GM19467 (cell line): ENCODE measurements around the gene CDKN2C.
"Not testable (repeated sequence)": the region's sequence is repeated elsewhere in the genome, so short reads cannot be mapped to it uniquely, and the experiment has no call there.

Experiments used
- ATAC-seq: cut with Tn5 transposase; IDR thresholded peaks from one replicate; pipeline ENCODE4 v1.9.1; 2021; ENCODE audit warnings: mild to moderate bottlenecking, moderate library complexity; ENCODE audit not compliant: unreplicated experiment

CDKN2C gene

GRCh38 chr1:50969611-50970508 is at the start of gene CDKN2C:
Gene CDKN2C (plus strand): TSS chr1:50970245. CDS start chr1:50970369, 124 bp downstream.
- no peak for ATAC-seq

- ATAC-seq = no peak
Measured at GRCh38 chr1:50920409-50920808, 49.6 kb upstream of the CDKN2C start.

GRCh38 chr1:50921029-50921428 is 49.0 kb upstream of the CDKN2C start:
- ATAC-seq = no peak

DNA sequence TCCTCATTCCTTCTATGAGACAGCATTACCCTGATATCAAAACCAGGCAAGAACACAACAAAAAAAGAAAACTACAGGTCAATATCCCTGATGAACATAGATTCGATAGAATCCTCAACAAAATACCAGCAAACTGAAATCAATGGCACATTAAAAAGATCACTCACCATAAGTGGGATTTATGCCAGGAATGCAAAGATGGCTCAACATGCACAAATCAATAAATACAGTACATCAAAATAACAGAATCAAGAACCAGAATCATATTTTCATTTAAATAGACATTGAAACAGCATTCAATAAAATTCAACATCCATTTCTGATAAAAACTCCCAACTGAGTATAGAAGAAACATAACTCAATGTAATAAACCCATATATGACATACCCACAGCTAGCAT is 46.5 kb upstream of the CDKN2C start:
- ATAC-seq = no peak

- ATAC-seq = no peak
Measured at GRCh38 chr1:50929376-50929958, 40.6 kb upstream of the CDKN2C start.

DNA sequence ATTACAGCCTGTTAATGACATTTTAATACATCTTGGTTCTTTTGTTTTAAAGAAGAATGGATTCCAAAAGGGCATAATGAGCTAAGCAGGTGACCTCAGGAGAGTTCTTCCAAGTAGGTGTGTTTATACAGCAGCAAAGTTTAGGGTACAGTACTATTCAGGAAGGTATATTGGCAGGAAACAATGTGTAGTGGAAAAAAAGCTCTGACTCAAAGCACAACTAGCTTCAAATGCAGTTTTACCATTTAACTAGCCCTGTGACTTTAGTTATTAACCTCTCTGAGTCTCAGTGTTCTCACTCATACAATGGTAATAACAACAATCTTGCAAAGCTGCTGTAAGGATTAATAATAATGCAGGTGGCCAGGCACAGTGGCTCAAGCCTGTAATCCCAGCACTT is 39.9 kb upstream of the CDKN2C start:
- ATAC-seq = peak; percentile 55

DNA sequence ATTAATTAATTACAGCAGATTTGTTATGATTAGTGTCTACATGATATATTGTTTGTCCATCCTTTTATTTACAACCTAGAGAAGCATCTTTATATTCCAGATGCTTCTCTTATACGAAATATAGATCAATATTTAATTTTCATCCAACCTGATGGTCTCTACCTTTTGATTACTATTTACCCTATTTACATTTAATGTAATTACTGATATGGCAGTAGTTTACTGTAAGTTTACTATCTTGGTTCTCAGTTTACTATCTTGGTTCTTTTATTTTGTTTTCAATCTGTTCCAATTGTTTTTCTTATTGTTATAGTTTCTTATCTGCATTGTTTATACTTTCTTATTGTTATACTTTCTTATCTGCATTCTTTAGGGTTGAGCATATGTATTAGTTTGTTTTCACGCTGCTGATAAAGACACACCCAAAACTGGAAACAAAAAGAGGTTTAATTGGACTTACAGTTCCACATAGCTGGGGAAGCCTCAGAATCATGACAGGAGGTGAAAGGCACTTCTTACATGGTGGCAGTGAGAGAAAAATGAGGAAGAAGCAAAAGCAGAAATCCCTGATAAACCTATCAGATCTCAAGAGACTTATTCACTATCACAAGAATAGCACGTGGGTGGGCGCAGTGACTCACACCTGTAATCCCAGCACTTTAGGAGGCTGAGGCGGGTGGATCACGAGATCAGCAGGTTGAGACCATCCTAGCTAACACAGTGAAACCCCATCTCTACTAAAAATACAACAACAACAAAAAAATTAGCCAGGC is 38.9 kb upstream of the CDKN2C start:
- ATAC-seq = no peak

DNA sequence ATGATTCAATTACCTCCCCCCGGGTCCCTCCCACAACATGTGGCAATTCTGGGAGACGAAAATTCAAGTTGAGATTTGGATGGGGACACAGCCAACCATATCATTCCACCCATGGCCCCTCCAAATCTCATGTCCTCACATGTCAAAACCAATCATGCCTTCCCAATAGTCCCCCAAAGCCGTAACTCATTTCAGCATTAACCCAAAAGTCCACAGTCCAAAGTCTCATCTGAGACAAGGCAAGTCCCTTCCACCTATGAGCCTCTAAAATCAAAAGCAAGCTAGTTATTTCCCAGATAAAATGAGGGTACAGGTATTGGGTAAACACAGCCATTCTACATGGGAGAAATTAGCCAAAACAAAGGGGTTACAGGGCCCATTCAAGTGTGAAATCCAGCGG is 38.0 kb upstream of the CDKN2C start:
- not testable (repeated sequence) for ATAC-seq

DNA sequence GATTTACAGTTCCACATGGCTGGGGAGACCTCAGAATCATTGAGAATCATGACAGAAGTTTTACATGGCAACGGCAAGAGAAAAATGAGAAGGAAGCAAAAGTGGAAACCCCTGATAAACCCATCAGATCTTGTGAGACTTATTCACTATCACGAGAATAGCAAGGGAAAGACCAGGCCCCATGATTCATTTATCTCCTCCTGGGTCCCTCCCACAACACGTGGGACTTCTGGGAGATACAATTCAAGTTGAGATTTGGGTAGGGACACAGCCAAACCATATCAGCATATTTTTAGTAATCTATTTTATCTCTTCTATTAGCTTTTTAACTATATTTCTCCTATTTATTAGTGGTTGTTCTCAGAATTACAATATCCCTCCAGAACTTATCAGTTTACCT is 36.3 kb upstream of the CDKN2C start:
- ATAC-seq = not testable (repeated sequence)

DNA sequence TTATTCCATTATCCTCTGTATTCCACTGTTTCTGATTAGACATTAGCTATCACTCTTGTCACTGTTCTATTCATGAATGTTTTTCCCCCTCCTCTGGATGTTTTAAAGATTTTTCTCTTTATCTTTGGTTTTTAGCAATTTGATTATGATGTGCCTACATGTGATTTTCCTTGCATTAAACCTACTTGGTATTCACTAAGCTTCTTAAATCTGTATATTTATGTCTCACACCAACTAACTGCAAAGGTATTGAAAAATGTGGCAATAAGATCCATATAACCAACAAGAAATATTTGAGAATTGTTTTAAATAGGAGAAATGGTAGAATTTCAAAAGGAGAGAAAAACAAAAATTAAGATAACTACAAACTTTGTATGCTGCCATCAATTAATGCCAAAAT is 35.2 kb upstream of the CDKN2C start:
- no peak for ATAC-seq

DNA sequence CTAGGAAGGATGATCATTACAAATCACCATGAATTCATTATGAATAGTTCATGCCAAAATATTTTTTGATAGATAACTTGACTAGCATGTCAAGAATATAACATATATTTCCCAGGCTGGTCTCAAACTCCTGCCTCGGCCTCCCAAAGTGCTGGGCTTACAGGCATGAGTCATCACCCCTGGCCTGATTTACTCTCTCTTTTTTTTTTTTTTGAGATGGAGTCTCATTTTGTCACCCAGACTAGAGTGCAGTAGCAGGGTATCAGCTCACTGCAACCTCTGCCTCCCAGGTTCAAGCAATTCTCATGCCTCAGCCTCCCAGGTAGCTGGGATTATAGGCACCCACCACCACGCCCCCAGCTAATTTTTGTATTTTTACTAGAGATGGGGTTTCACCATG is 34.8 kb upstream of the CDKN2C start:
- not testable (repeated sequence) for ATAC-seq

DNA sequence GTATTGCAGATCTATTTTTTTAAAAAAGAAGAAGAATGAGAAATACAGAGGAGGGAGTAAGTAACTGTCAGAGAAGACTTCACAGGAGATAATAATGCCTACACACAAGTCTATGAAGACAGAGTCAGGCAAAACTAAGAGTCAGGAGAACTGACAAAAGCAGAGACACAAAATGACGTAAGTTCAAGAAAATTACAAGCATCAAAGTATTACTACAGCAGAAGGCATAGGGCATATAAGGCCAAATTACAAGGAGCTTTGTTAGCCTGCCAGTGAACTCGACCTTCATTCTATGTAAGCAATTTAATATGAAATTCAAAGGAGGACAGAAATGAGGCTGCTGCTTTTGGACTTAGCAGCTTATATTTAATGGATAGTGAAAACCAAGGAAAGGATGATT is 33.7 kb upstream of the CDKN2C start:
- no peak for ATAC-seq

- ATAC-seq = no peak
Measured at GRCh38 chr1:50940291-50940690, 29.8 kb upstream of the CDKN2C start.

- ATAC-seq = no peak
Measured at GRCh38 chr1:50942334-50942733, 27.7 kb upstream of the CDKN2C start.

DNA sequence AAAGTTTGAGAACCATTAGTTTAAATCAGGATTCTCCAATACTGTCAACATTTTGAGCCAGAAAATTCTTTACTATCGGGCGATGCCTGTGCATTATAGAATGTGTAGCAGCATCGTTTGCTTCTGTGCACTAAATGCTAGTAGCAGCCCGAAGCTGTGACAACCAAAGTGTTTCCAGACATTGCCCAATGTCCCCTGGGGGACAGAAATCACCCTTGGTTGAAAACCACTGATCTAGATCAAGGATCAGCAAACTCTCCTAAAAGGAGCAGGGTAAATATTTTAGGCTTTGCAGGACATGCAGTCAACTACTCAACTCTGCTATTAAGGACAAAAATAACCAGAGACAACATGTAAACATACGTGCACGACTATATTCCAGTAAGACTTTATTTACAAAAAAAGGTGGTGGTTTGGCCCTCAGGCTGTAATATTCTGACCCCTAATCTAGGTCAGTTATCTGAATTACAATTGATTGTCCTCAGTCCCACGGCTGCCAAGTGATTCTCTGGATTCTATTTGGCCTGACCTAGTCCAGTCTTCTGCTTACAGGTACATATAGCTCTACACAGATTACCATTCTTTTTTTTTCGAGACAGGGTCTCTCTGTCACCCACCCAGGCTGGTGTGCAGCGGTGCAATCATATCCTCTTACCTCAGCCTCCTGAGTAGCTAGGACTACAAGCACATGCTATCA is 20.6 kb upstream of the CDKN2C start:
- no peak for ATAC-seq

- ATAC-seq = no peak
Measured at GRCh38 chr1:50950396-50950795, 19.6 kb upstream of the CDKN2C start.

GRCh38 chr1:50952566-50952965 is 17.5 kb upstream of the CDKN2C start:
- ATAC-seq = not testable (repeated sequence)

DNA sequence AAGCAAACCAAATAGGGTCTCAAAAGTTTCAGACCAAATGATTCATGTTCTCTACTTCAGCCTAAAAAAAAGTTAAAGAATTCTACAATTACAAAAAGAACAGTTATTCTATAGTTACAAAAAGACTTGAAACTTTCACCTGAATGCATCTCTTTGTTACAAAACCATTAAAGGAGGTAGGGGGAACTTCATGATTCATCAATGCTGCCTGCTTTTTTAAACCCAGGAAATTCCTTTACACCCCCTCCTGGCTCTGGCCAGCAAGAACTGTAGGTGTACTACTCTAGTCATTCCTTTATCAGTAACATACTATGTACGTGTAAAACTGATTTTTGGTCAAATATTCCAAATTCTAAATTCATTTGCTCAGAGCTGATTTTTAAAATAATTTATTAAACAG is 14.9 kb upstream of the CDKN2C start:
- no peak for ATAC-seq

GRCh38 chr1:50959303-50959912 is 10.6 kb upstream of the CDKN2C start:
- no peak for ATAC-seq
